Measurements from ENCODE around the gene ALPL.

GRCh38 chr1:21511579-21512522 lies 2.6 kb downstream of the ALPL start:
- TF ChIP-seq CTCF (IDR thresholded peaks at IDR 0.05) (no peak), NR3C1 (IDR thresholded peaks at IDR 0.05) (no peak), RAD21 (conservative IDR thresholded peaks at IDR 0.05 in 1 of 2, IDR thresholded peaks at IDR 0.05 in 1 of 2) (no peak), SMC3 (IDR thresholded peaks at IDR 0.05) (no peak)
- TF ChIP-seq, protein P1, sequence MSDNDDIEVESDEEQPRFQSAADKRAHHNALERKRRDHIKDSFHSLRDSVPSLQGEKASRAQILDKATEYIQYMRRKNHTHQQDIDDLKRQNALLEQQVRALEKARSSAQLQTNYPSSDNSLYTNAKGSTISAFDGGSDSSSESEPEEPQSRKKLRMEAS (IDR thresholded peaks at IDR 0.05) = no peak
- TF ChIP-seq, protein P2, sequence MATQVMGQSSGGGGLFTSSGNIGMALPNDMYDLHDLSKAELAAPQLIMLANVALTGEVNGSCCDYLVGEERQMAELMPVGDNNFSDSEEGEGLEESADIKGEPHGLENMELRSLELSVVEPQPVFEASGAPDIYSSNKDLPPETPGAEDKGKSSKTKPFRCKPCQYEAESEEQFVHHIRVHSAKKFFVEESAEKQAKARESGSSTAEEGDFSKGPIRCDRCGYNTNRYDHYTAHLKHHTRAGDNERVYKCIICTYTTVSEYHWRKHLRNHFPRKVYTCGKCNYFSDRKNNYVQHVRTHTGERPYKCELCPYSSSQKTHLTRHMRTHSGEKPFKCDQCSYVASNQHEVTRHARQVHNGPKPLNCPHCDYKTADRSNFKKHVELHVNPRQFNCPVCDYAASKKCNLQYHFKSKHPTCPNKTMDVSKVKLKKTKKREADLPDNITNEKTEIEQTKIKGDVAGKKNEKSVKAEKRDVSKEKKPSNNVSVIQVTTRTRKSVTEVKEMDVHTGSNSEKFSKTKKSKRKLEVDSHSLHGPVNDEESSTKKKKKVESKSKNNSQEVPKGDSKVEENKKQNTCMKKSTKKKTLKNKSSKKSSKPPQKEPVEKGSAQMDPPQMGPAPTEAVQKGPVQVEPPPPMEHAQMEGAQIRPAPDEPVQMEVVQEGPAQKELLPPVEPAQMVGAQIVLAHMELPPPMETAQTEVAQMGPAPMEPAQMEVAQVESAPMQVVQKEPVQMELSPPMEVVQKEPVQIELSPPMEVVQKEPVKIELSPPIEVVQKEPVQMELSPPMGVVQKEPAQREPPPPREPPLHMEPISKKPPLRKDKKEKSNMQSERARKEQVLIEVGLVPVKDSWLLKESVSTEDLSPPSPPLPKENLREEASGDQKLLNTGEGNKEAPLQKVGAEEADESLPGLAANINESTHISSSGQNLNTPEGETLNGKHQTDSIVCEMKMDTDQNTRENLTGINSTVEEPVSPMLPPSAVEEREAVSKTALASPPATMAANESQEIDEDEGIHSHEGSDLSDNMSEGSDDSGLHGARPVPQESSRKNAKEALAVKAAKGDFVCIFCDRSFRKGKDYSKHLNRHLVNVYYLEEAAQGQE (IDR thresholded peaks at IDR 0.05) = no peak

All from A549 (cell line).